CD14-positive monocyte (primary cell): Measurements from ENCODE around the gene MTFP1. TPM values are rescaled to one million over a fixed set of nuclear protein-coding genes. Genes with fewer than 3 reads are reported as not detected.

Experiments
- DNase-seq, 3 donors: peaks; one replicate each; pipeline ENCODE4 v3.0.0-alpha.2; 2011 to 2022
- H2AFZ ChIP-seq: 2 replicates; pipeline ENCODE4 v1.6.0; 2012; ENCODE audit warnings: mild to moderate bottlenecking, low read depth, low read length, inconsistent platforms; ENCODE audit not compliant: insufficient read depth, poor library complexity, severe bottlenecking
- H3K27ac ChIP-seq, 2 donors: 1 replicate in 1 of 2; 2 replicates in 1 of 2; pipeline ENCODE4 v1.5.1; 2012 to 2013; ENCODE audit warnings: low read length in 2 of 2, control low read depth in 1 of 2, inconsistent platforms in 1 of 2, low read depth in 1 of 2, mild to moderate bottlenecking in 1 of 2
- H3K27me3 ChIP-seq, 2 donors: one replicate each; pipeline versions ENCODE4 v1.6.0 to v1.6.1; 2011 to 2013; ENCODE audit warnings: low read length in 2 of 2; ENCODE audit not compliant: control insufficient read depth in 2 of 2, insufficient read depth in 2 of 2
- H3K36me3 ChIP-seq, 2 donors: replicated peaks in 1 of 2; 1 replicate in 1 of 2; 2 replicates in 1 of 2; pipeline versions ENCODE4 v1.5.1 to v1.6.1; 2012 to 2013; ENCODE audit warnings: low read length in 2 of 2, control low read depth in 1 of 2, inconsistent platforms in 1 of 2, mild to moderate bottlenecking in 1 of 2; ENCODE audit not compliant: insufficient read depth in 2 of 2, control insufficient read depth in 1 of 2
- H3K4me1 ChIP-seq, 2 donors: 1 replicate in 1 of 2; 2 replicates in 1 of 2; pipeline versions ENCODE4 v1.5.1 to v1.6.1; 2012 to 2013; ENCODE audit warnings: low read length in 2 of 2, control low read depth in 1 of 2, inconsistent platforms in 1 of 2, mild to moderate bottlenecking in 1 of 2, moderate library complexity in 1 of 2; ENCODE audit not compliant: insufficient read depth in 2 of 2, control insufficient read depth in 1 of 2
- H3K4me2 ChIP-seq: replicated peaks from 2 replicates; pipeline ENCODE3; 2012; ENCODE audit warnings: low read length, moderate library complexity, mild to moderate bottlenecking; ENCODE audit not compliant: poor library complexity, severe bottlenecking; ENCODE audit errors: extremely low read depth
- H3K4me3 ChIP-seq, 3 experiments: fragments of 200-600 bp in 1 of 3; sonication (generic) in 1 of 3; replicated peaks in 1 of 3; 1 replicate in 2 of 3; 2 replicates in 1 of 3; pipeline ENCODE4 v1.5.1; 2011 to 2013; ENCODE audit warnings: low read length in 3 of 3, mild to moderate bottlenecking in 3 of 3, control low read depth in 2 of 3, low read depth in 2 of 3, inconsistent platforms in 1 of 3, moderate library complexity in 1 of 3
- H3K79me2 ChIP-seq: 2 replicates; pipeline ENCODE4 v1.6.0; 2012; ENCODE audit warnings: mild to moderate bottlenecking, control low read depth, inconsistent platforms, low read length, moderate library complexity; ENCODE audit not compliant: insufficient read depth
- H3K9ac ChIP-seq: 2 replicates; pipeline ENCODE4 v1.6.0; 2017; ENCODE audit warnings: low read length, mild to moderate bottlenecking; ENCODE audit not compliant: insufficient read depth, poor library complexity, severe bottlenecking
- H3K9me3 ChIP-seq, 2 donors: replicated peaks in 1 of 2; 1 replicate in 1 of 2; 2 replicates in 1 of 2; pipeline versions ENCODE4 v1.5.1 to v1.6.1; 2012 to 2013; ENCODE audit warnings: low read length in 2 of 2, control low read depth in 1 of 2; ENCODE audit not compliant: control insufficient read depth in 1 of 2, insufficient read depth in 1 of 2
- H4K20me1 ChIP-seq: 2 replicates; pipeline ENCODE4 v1.6.0; 2012; ENCODE audit warnings: mild to moderate bottlenecking, low read length, control low read depth, moderate library complexity; ENCODE audit not compliant: insufficient read depth
- H3K27ac Mint-ChIP-seq, 7 donors: one replicate each; pipeline ENCODE4 v1.8.0; 2020; ENCODE audit warnings: mild to moderate bottlenecking in 7 of 7, mixed read lengths in 7 of 7, moderate library complexity in 6 of 7, inconsistent platforms in 2 of 7
- H3K27me3 Mint-ChIP-seq, 3 donors: one replicate each; pipeline ENCODE4 v1.8.0; 2021 to 2022; ENCODE audit warnings: low read depth in 3 of 3, mild to moderate bottlenecking in 3 of 3, mixed read lengths in 3 of 3, moderate library complexity in 3 of 3, inconsistent platforms in 1 of 3
- H3K36me3 Mint-ChIP-seq, 2 donors: one replicate each; pipeline ENCODE4 v1.8.0; 2020; ENCODE audit warnings: mixed read lengths in 2 of 2, inconsistent platforms in 1 of 2, mild to moderate bottlenecking in 1 of 2
- H3K4me1 Mint-ChIP-seq: one replicate; pipeline ENCODE4 v1.8.0; 2020; ENCODE audit warnings: mild to moderate bottlenecking, mixed read lengths
- H3K4me3 Mint-ChIP-seq, 2 donors: one replicate each; pipeline ENCODE4 v1.8.0; 2020; ENCODE audit warnings: mild to moderate bottlenecking in 2 of 2, mixed read lengths in 2 of 2, moderate library complexity in 1 of 2
- H3K9me3 Mint-ChIP-seq, 7 donors: one replicate each; pipeline ENCODE4 v1.8.0; 2020 to 2022; ENCODE audit warnings: mixed read lengths in 7 of 7, mild to moderate bottlenecking in 6 of 7, moderate library complexity in 6 of 7, inconsistent platforms in 2 of 7
- CTCF ChIP-seq: fragments of 200-600 bp; IDR thresholded peaks from one replicate; pipeline ENCODE4 v1.8.0; 2022; ENCODE audit warnings: antibody characterized with exemption, mild to moderate bottlenecking
- WGBS: methylation state at CpG from one replicate; pipeline ENCODE4 v1.1.5; 2013; ENCODE audit warnings: missing lambda C conversion rate; ENCODE audit not compliant: insufficient coverage; 5-methylcytosine and 5-hydroxymethylcytosine counted together
- intact Hi-C, 2 donors: fragments of 100-400 bp; cut with micrococcal nuclease; formaldehyde crosslinking; loops; one replicate each; pipeline versions ENCODE4 v1.15.0 to v1.15.1; 2023
- polyA plus RNA-seq, 3 donors: library from polyadenylated mRNA; depleted of rRNA in 1 of 3; unstranded in 2 of 3; stranded (reverse) in 1 of 3; fragments of 300-500 nt in 2 of 3; fragments of >200 nt in 1 of 3; fragmentation: Illumina TruSeq in 2 of 3; gene quantifications; 1 replicate in 2 of 3; 2 replicates in 1 of 3; pipeline ENCODE4 v1.2.3, GENCODE V29; 2012 to 2021

The MTFP1 gene
- polyA plus RNA-seq, 3 donors: 6.2 to 14.2 (median 7.5) TPM

GRCh38 chr22:30452861-30453260 is 27.3 kb downstream of the MTFP1 start:
- Histone ChIP-seq H3K4me1 (no peaks in the 10 kb centered on the region), H3K9me3 (peaks cover 0 to 10% of the 10 kb centered on the region in 2 donors), H3K36me3 (no peaks in the 10 kb centered on the region), H3K9ac (no peak overlapping the region), H2AFZ (no peak overlapping the region), H3K4me2 (no peak overlapping the region), H4K20me1 (no peaks in the 10 kb centered on the region), H3K4me3 (no peak overlapping the region), H3K79me2 (no peaks in the 10 kb centered on the region), H3K27ac (no peak overlapping the region), H3K27me3 (no peaks in the 10 kb centered on the region)
- 100% methylated on average over 1 of the region's 6 CpGs for WGBS
- no peaks in the 10 kb centered on the region for H3K36me3 Mint-ChIP-seq
- H3K27ac Mint-ChIP-seq: no peak overlapping the region
- intact Hi-C loops: no loop called here
- no peak for DNase-seq
- peaks cover 18 to 41% (median 20%) of the 10 kb centered on the region in 3 donors for H3K27me3 Mint-ChIP-seq
- no peak overlapping the region for H3K4me3 Mint-ChIP-seq
- TF ChIP-seq CTCF: no peak
- no peaks in the 10 kb centered on the region for H3K4me1 Mint-ChIP-seq
- H3K9me3 Mint-ChIP-seq: peaks cover 4 to 16% (median 10%) of the 10 kb centered on the region in 7 donors

GRCh38 chr22:30453731-30454510 is 28.4 kb downstream of the MTFP1 start:
- 0% methylated on average over 1 of the region's 6 CpGs for WGBS
- Mint-ChIP-seq H3K9me3 (peaks cover 4 to 16% (median 10%) of the 10 kb centered on the region in 7 donors), H3K27me3 (peaks cover 13 to 40% (median 18%) of the 10 kb centered on the region in 3 donors), H3K27ac (no peak overlapping the region), H3K4me1 (no peaks in the 10 kb centered on the region), H3K36me3 (no peaks in the 10 kb centered on the region), H3K4me3 (no peak overlapping the region)
- H2AFZ ChIP-seq: no peak overlapping the region
- intact Hi-C loops: no loop called here
- no peak overlapping the region for H3K4me2 ChIP-seq
- no peaks in the 10 kb centered on the region for H4K20me1 ChIP-seq
- no peak for TF ChIP-seq CTCF
- peaks cover 0 to 10% of the 10 kb centered on the region in 2 donors for H3K9me3 ChIP-seq
- no peaks in the 10 kb centered on the region for H3K4me1 ChIP-seq
- no peak overlapping the region for H3K4me3 ChIP-seq
- H3K9ac ChIP-seq: no peak overlapping the region
- no peaks in the 10 kb centered on the region for H3K27me3 ChIP-seq
- no peak overlapping the region for H3K27ac ChIP-seq
- no peaks in the 10 kb centered on the region for H3K36me3 ChIP-seq
- no peaks in the 10 kb centered on the region for H3K79me2 ChIP-seq
- no peak for DNase-seq
